GDM1 (cell line): ENCODE measurements around the gene DMD.

ENCODE experiments used
- DNase-seq: peaks from one replicate; lab custom pipeline; 2025; lab: John Stamatoyannopoulos, UW

DMD gene

GRCh38 chrX:32483534-32484136 is 727.7 kb downstream of the DMD start:
- DNase-seq = no peak

GRCh38 chrX:32480019-32480418 is 731.3 kb downstream of the DMD start:
- no peak for DNase-seq

- no peak for DNase-seq
These were observed 739.0 kb downstream of the DMD start for GRCh38 chrX:32472364-32472763.

- no peak for DNase-seq
These were observed 755.6 kb downstream of the DMD start for GRCh38 chrX:32455704-32456103.

- DNase-seq = no peak
These were observed 759.2 kb downstream of the DMD start for GRCh38 chrX:32451954-32452695.

GRCh38 chrX:32448945-32449344 is 762.4 kb downstream of the DMD start:
- no peak for DNase-seq

- DNase-seq = peak; percentile 42
These were observed 763.0 kb downstream of the DMD start for GRCh38 chrX:32448320-32448719.

- no peak for DNase-seq
These were observed 763.7 kb downstream of the DMD start for GRCh38 chrX:32447640-32448039.

- no peak for DNase-seq
These were observed 767.5 kb downstream of the DMD start for GRCh38 chrX:32443841-32444240.

GRCh38 chrX:32421266-32421665 is 790.1 kb downstream of the DMD start:
- no peak for DNase-seq

- DNase-seq = no peak
These were observed 803.0 kb downstream of the DMD start for GRCh38 chrX:32408389-32408788.

- DNase-seq = no peak
These were observed 813.7 kb downstream of the DMD start for GRCh38 chrX:32397562-32398216.

- DNase-seq = no peak
These were observed 815.5 kb downstream of the DMD start for GRCh38 chrX:32395878-32396277.

GRCh38 chrX:32392655-32393054 is 818.7 kb downstream of the DMD start:
- DNase-seq = no peak

- no peak for DNase-seq
These were observed 840.7 kb downstream of the DMD start for GRCh38 chrX:32370456-32371205.

- DNase-seq = no peak
These were observed 917.2 kb downstream of the DMD start for GRCh38 chrX:32293962-32294700.

GRCh38 chrX:32289356-32289755 is 922.0 kb downstream of the DMD start:
- DNase-seq = no peak

- no peak for DNase-seq
These were observed 929.5 kb downstream of the DMD start for GRCh38 chrX:32281853-32282252.

- DNase-seq = no peak
These were observed 930.4 kb downstream of the DMD start for GRCh38 chrX:32280921-32281320.

GRCh38 chrX:32280489-32280888 is 930.9 kb downstream of the DMD start:
- DNase-seq = no peak

GRCh38 chrX:32276153-32276552 is 935.2 kb downstream of the DMD start:
- no peak for DNase-seq

- no peak for DNase-seq
These were observed 941.5 kb downstream of the DMD start for GRCh38 chrX:32269866-32270265.
